ENCODE measurements around the gene SCARF1.

GRCh38 chr17:1636732-1637285 is 8.7 kb downstream of the SCARF1 start:
- TF ChIP-seq, protein P1, sequence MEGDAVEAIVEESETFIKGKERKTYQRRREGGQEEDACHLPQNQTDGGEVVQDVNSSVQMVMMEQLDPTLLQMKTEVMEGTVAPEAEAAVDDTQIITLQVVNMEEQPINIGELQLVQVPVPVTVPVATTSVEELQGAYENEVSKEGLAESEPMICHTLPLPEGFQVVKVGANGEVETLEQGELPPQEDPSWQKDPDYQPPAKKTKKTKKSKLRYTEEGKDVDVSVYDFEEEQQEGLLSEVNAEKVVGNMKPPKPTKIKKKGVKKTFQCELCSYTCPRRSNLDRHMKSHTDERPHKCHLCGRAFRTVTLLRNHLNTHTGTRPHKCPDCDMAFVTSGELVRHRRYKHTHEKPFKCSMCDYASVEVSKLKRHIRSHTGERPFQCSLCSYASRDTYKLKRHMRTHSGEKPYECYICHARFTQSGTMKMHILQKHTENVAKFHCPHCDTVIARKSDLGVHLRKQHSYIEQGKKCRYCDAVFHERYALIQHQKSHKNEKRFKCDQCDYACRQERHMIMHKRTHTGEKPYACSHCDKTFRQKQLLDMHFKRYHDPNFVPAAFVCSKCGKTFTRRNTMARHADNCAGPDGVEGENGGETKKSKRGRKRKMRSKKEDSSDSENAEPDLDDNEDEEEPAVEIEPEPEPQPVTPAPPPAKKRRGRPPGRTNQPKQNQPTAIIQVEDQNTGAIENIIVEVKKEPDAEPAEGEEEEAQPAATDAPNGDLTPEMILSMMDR (conservative IDR thresholded peaks at IDR 0.05; ENCODE audit: low read length): no peak
- TF ChIP-seq EZH2phosphoT487 (IDR thresholded peaks at IDR 0.05; ENCODE audit: borderline replicate concordance, low read depth, low read length): no peak

Data from OCI-LY7 (cell line).